ENCODE results near the gene PLXND1.

DNA sequence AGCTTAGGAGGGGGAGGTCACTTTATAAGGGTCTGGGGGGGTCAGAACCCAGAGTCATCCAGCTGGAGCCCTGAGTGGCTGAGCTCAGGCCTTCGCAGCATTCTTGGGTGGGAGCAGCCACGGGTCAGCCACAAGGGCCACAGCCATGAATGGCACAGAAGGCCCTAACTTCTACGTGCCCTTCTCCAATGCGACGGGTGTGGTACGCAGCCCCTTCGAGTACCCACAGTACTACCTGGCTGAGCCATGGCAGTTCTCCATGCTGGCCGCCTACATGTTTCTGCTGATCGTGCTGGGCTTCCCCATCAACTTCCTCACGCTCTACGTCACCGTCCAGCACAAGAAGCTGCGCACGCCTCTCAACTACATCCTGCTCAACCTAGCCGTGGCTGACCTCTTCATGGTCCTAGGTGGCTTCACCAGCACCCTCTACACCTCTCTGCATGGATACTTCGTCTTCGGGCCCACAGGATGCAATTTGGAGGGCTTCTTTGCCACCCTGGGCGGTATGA lies 77.8 kb downstream of the PLXND1 start, which contains the start of gene RHO:
- TF ChIP-seq CTCF (conservative IDR thresholded peaks at IDR 0.05 in 1 of 2, IDR thresholded peaks at IDR 0.05 in 1 of 2; ENCODE audit: low read depth in 1 of 2, low read length in 2 of 2) (no peak), EZH2 (IDR thresholded peaks at IDR 0.05; ENCODE audit: low read length, missing control alignments) (no peak)

All from fibroblast of lung (primary cell).